H9 (cell line): Measurements from ENCODE around the gene GALNT9. TPM values are rescaled to one million over a fixed set of nuclear protein-coding genes. Genes with fewer than 3 reads are reported as not detected.

Experiments
- DNase-seq: peaks from one replicate; pipeline ENCODE4 v3.0.0-alpha.2; 2017
- H2AFZ ChIP-seq: one replicate; pipeline ENCODE4 v1.6.1; 2013; ENCODE audit warnings: mild to moderate bottlenecking, low read length, control low read depth, moderate library complexity
- H2AK5ac ChIP-seq: 2 replicates; pipeline ENCODE4 v1.6.1; 2013; ENCODE audit warnings: low read length, control low read depth, mixed read lengths; ENCODE audit not compliant: insufficient read length
- H2BK120ac ChIP-seq: one replicate; pipeline ENCODE4 v1.6.1; 2013; ENCODE audit warnings: low read depth, mild to moderate bottlenecking, low read length, control low read depth, inconsistent platforms; ENCODE audit not compliant: poor library complexity, severe bottlenecking
- H2BK12ac ChIP-seq: 2 replicates; pipeline ENCODE4 v1.6.1; 2013; ENCODE audit warnings: low read length, control low read depth, mixed read lengths, low read depth; ENCODE audit not compliant: insufficient read length
- H2BK15ac ChIP-seq: 2 replicates; pipeline ENCODE4 v1.6.1; 2013; ENCODE audit warnings: low read depth, low read length, control low read depth
- H2BK20ac ChIP-seq: one replicate; pipeline ENCODE4 v1.6.1; 2013; ENCODE audit warnings: low read depth, mild to moderate bottlenecking, low read length, control low read depth, inconsistent platforms; ENCODE audit not compliant: poor library complexity, severe bottlenecking
- H2BK5ac ChIP-seq: 2 replicates; pipeline ENCODE4 v1.6.1; 2013; ENCODE audit warnings: low read length, control low read depth, mixed read lengths; ENCODE audit not compliant: insufficient read length
- H3K14ac ChIP-seq: 2 replicates; pipeline ENCODE4 v1.6.1; 2013; ENCODE audit warnings: low read length, control low read depth; ENCODE audit not compliant: insufficient read depth
- H3K18ac ChIP-seq: 2 replicates; pipeline ENCODE4 v1.6.1; 2013; ENCODE audit warnings: low read depth, mild to moderate bottlenecking, mixed read lengths, low read length, control low read depth; ENCODE audit not compliant: insufficient read length
- H3K23ac ChIP-seq: 2 replicates; pipeline ENCODE4 v1.6.1; 2013; ENCODE audit warnings: low read length, control low read depth, mixed read lengths, low read depth; ENCODE audit not compliant: insufficient read length
- H3K23me2 ChIP-seq: 2 replicates; pipeline ENCODE4 v1.6.1; 2013; ENCODE audit warnings: low read depth, mild to moderate bottlenecking, mixed read lengths, low read length, control low read depth; ENCODE audit not compliant: insufficient read length, poor library complexity, severe bottlenecking
- H3K27ac ChIP-seq: 2 replicates; pipeline ENCODE4 v1.5.1; 2013; ENCODE audit warnings: low read length, control low read depth, mixed read lengths, low read depth; ENCODE audit not compliant: insufficient read length
- H3K27me3 ChIP-seq: 2 replicates; pipeline ENCODE4 v1.6.1; 2013; ENCODE audit warnings: low read length, control low read depth, inconsistent platforms; ENCODE audit not compliant: insufficient read depth
- H3K4ac ChIP-seq: 2 replicates; pipeline ENCODE4 v1.6.1; 2013; ENCODE audit warnings: low read depth, mild to moderate bottlenecking, control low read depth, inconsistent platforms, low read length, moderate library complexity
- H3K4me1 ChIP-seq: 2 replicates; pipeline ENCODE4 v1.6.1; 2013; ENCODE audit warnings: low read length, control low read depth, inconsistent platforms; ENCODE audit not compliant: insufficient read depth
- H3K4me2 ChIP-seq: 2 replicates; pipeline ENCODE4 v1.6.1; 2013; ENCODE audit warnings: low read length, control low read depth, mixed read lengths; ENCODE audit not compliant: insufficient read length, insufficient read depth
- H3K56ac ChIP-seq: 2 replicates; pipeline ENCODE4 v1.6.1; 2013; ENCODE audit warnings: low read depth, mild to moderate bottlenecking, mixed read lengths, low read length, control low read depth; ENCODE audit not compliant: insufficient read length
- H3K79me1 ChIP-seq: 2 replicates; pipeline ENCODE4 v1.6.1; 2013; ENCODE audit warnings: low read depth, mild to moderate bottlenecking, moderate library complexity, low read length, control low read depth, inconsistent platforms; ENCODE audit not compliant: insufficient read depth, poor library complexity, severe bottlenecking
- H3K79me2 ChIP-seq: 2 replicates; pipeline ENCODE4 v1.6.1; 2013; ENCODE audit warnings: low read length, control low read depth, inconsistent platforms; ENCODE audit not compliant: insufficient read depth
- H3K9ac ChIP-seq: 2 replicates; pipeline ENCODE4 v1.6.1; 2013; ENCODE audit warnings: low read length, control low read depth, mixed read lengths; ENCODE audit not compliant: insufficient read length; ENCODE audit errors: extremely low read depth
- H3K9me3 ChIP-seq: one replicate; pipeline ENCODE4 v1.6.1; 2013; ENCODE audit warnings: low read depth, low read length, inconsistent platforms; ENCODE audit not compliant: control insufficient read depth
- H3T11ph ChIP-seq: one replicate; pipeline ENCODE4 v1.6.1; 2013; ENCODE audit warnings: mild to moderate bottlenecking, low read length, control low read depth, inconsistent platforms
- H4K20me1 ChIP-seq: one replicate; pipeline ENCODE4 v1.6.1; 2013; ENCODE audit not compliant: control insufficient read depth, insufficient read length, insufficient read depth
- H4K5ac ChIP-seq: 2 replicates; pipeline ENCODE4 v1.6.1; 2013; ENCODE audit warnings: low read depth, mild to moderate bottlenecking, mixed read lengths, low read length, control low read depth; ENCODE audit not compliant: insufficient read length
- H4K8ac ChIP-seq: replicated peaks from 2 replicates; pipeline ENCODE4 v1.6.1; 2013; ENCODE audit warnings: low read length, control low read depth, mixed read lengths, low read depth; ENCODE audit not compliant: insufficient read length
- H4K91ac ChIP-seq: 2 replicates; pipeline ENCODE4 v1.6.1; 2013; ENCODE audit warnings: low read depth, mild to moderate bottlenecking, moderate library complexity, mixed read lengths, low read length, control low read depth; ENCODE audit not compliant: insufficient read length
- H3K27ac Mint-ChIP-seq, 3 experiments: 2 replicates in 2 of 3; 3 replicates in 1 of 3; pipeline ENCODE4 v1.8.0; 2020 to 2021; ENCODE audit warnings: mixed read lengths in 3 of 3, mild to moderate bottlenecking in 1 of 3, moderate library complexity in 1 of 3
- H3K27me3 Mint-ChIP-seq: 2 replicates; pipeline ENCODE4 v1.8.0; 2021; ENCODE audit warnings: low read depth, mild to moderate bottlenecking, moderate library complexity, mixed read lengths
- H3K36me3 Mint-ChIP-seq, 3 experiments: 2 replicates in 2 of 3; 3 replicates in 1 of 3; pipeline ENCODE4 v1.8.0; 2020 to 2021; ENCODE audit warnings: low read depth in 3 of 3, mixed read lengths in 3 of 3; ENCODE audit not compliant: insufficient read depth in 1 of 3
- H3K4me1 Mint-ChIP-seq, 2 experiments: 2 replicates each; pipeline ENCODE4 v1.8.0; 2020; ENCODE audit warnings: mixed read lengths in 2 of 2
- H3K4me3 Mint-ChIP-seq, 2 experiments: 2 replicates in 1 of 2; 3 replicates in 1 of 2; pipeline ENCODE4 v1.8.0; 2020 to 2021; ENCODE audit warnings: mild to moderate bottlenecking in 2 of 2, mixed read lengths in 2 of 2, moderate library complexity in 1 of 2
- H3K9me3 Mint-ChIP-seq, 2 experiments: 2 replicates in 1 of 2; 3 replicates in 1 of 2; pipeline ENCODE4 v1.8.0; 2020; ENCODE audit warnings: mild to moderate bottlenecking in 2 of 2, mixed read lengths in 2 of 2, moderate library complexity in 1 of 2
- CTCF ChIP-seq: fragments of 200-600 bp; sonication (generic); conservative IDR thresholded peaks from 3 replicates; pipeline ENCODE4 v1.8.0; 2021; ENCODE audit warnings: antibody characterized with exemption, mild to moderate bottlenecking
- WGBS: extraction: QIAGEN DNeasy Blood & Tissue Kit; methylation state at CpG from one replicate; pipeline ENCODE4 v1.1.7; 2013; ENCODE audit warnings: missing lambda C conversion rate, low lambda C conversion rate, mixed read lengths; ENCODE audit not compliant: insufficient read length; ENCODE audit errors: extremely low coverage; 5-methylcytosine and 5-hydroxymethylcytosine counted together
- total RNA-seq: library from RNA; stranded (reverse); gene quantifications from 2 replicates; pipeline ENCODE4 v1.2.1, GENCODE V29; 2021

GALNT9 gene
- total RNA-seq, 1 experiment from 2014 or later, result 0.35 TPM

GRCh38 chr12:132356691-132357622 lies 27.6 kb upstream of the GALNT9 start:
- no peak overlapping the region for H3K4ac ChIP-seq
- no peak for TF ChIP-seq CTCF
- no peak overlapping the region for H2AFZ ChIP-seq
- H3K4me3 Mint-ChIP-seq, result peak overlapping the region in 1 of 2 experiments; percentile 14; a peak in 1 of 5 replicates
- H2BK20ac ChIP-seq, result no peak overlapping the region
- H2BK5ac ChIP-seq, result no peak overlapping the region
- no peak overlapping the region for H3K23ac ChIP-seq
- no peak overlapping the region for H2BK15ac ChIP-seq
- no peaks in the 10 kb centered on the region for H3K79me1 ChIP-seq
- H3K4me1 ChIP-seq, result no peaks in the 10 kb centered on the region; the same call in 1 of the 2 replicates
- no peak overlapping the region for H4K8ac ChIP-seq
- no peak overlapping the region for H3K56ac ChIP-seq
- H3K9me3 Mint-ChIP-seq, result peaks cover 7 to 8% of the 10 kb centered on the region in 2 experiments
- H3K23me2 ChIP-seq, result no peaks in the 10 kb centered on the region
- H3K4me1 Mint-ChIP-seq, result peaks cover 14 to 21% of the 10 kb centered on the region in 2 experiments
- H3K27ac Mint-ChIP-seq, result no peak overlapping the region; a peak in 1 of 7 replicates
- H3K9me3 ChIP-seq, result no peaks in the 10 kb centered on the region
- H3T11ph ChIP-seq, result no peak overlapping the region
- H3K79me2 ChIP-seq, result no peaks in the 10 kb centered on the region
- peaks cover 83% of the 10 kb centered on the region for H3K27me3 Mint-ChIP-seq
- H2BK120ac ChIP-seq, result no peak overlapping the region
- WGBS, result no CpG with 5 or more reads among the region's 37 CpGs
- H3K14ac ChIP-seq, result no peak overlapping the region
- H2AK5ac ChIP-seq, result no peak overlapping the region
- H4K20me1 ChIP-seq, result no peaks in the 10 kb centered on the region
- no peak overlapping the region for H3K18ac ChIP-seq
- no peaks in the 10 kb centered on the region; the same call in 1 of the 2 replicates for H3K27me3 ChIP-seq
- H3K27ac ChIP-seq, result no peak overlapping the region
- H3K4me2 ChIP-seq, result no peak overlapping the region
- no peak overlapping the region for H2BK12ac ChIP-seq
- H4K91ac ChIP-seq, result no peak overlapping the region
- H3K9ac ChIP-seq, result no peak overlapping the region
- no peak overlapping the region for H4K5ac ChIP-seq
- peaks cover 3 to 5% (median 4%) of the 10 kb centered on the region in 3 experiments; a peak in 6 of 7 replicates for H3K36me3 Mint-ChIP-seq
- DNase-seq, result peak; percentile 80
